Amygdala (tissue), 56 donors: ENCODE data around the gene CPVL.
A peak's percentile ranks its signal among the peaks of the same experiment; 100 is the strongest.
"Not testable (repeated sequence)": the region's sequence is repeated elsewhere in the genome, so short reads cannot be mapped to it uniquely, and the experiment has no call there.

Experiments used
- DNase-seq, 56 donors: peaks; one replicate each; lab custom pipeline; 2025; lab: John Stamatoyannopoulos, UW

CPVL gene

GRCh38 chr7:29096446-29096730 is 49.9 kb downstream of the CPVL start:
- DNase-seq: no peak

GRCh38 chr7:29095631-29096445 is 50.5 kb downstream of the CPVL start:
- no peak for DNase-seq

- DNase-seq: not testable (repeated sequence)
Measured at GRCh38 chr7:29093091-29093490, 53.2 kb downstream of the CPVL start.

- DNase-seq: no peak
Measured at GRCh38 chr7:29091715-29092114, 54.6 kb downstream of the CPVL start.

- peak in 6 of 56 donors; percentile 14 to 37 (median 18) for DNase-seq
Measured at GRCh38 chr7:29090836-29091601, 55.3 kb downstream of the CPVL start.

GRCh38 chr7:29090151-29090805 is 56.1 kb downstream of the CPVL start:
- DNase-seq: no peak

GRCh38 chr7:29087840-29088170 is 58.5 kb downstream of the CPVL start:
- DNase-seq: no peak

- DNase-seq: no peak
Measured at GRCh38 chr7:29086545-29086944, 59.8 kb downstream of the CPVL start.

- DNase-seq: no peak
Measured at GRCh38 chr7:29084832-29085231, 61.5 kb downstream of the CPVL start.

GRCh38 chr7:29080803-29081202 is 65.5 kb downstream of the CPVL start:
- no peak for DNase-seq

- no peak for DNase-seq
Measured at GRCh38 chr7:29078311-29079260, 67.8 kb downstream of the CPVL start.

- no peak for DNase-seq
Measured at GRCh38 chr7:29077854-29078253, 68.5 kb downstream of the CPVL start.

GRCh38 chr7:29077176-29077575 is 69.2 kb downstream of the CPVL start:
- DNase-seq: no peak

- DNase-seq: no peak
Measured at GRCh38 chr7:29076631-29077030, 69.7 kb downstream of the CPVL start.

- DNase-seq: no peak
Measured at GRCh38 chr7:29075606-29076005, 70.7 kb downstream of the CPVL start.

- DNase-seq: no peak
Measured at GRCh38 chr7:29071203-29071874, 75.0 kb downstream of the CPVL start.

GRCh38 chr7:29066641-29067040 is 79.7 kb downstream of the CPVL start:
- DNase-seq: no peak

- DNase-seq: no peak
Measured at GRCh38 chr7:29065181-29065857, 81.0 kb downstream of the CPVL start.

GRCh38 chr7:29063872-29064271 is 82.5 kb downstream of the CPVL start:
- no peak for DNase-seq
